Measurements from ENCODE around the gene AP1G2. TPM values are rescaled to one million over a fixed set of nuclear protein-coding genes. Genes with fewer than 3 reads are reported as not detected.

The AP1G2 gene
- total and polyA plus RNA-seq, 8 donors: 39.1 to 531 (median 189) TPM

DNA sequence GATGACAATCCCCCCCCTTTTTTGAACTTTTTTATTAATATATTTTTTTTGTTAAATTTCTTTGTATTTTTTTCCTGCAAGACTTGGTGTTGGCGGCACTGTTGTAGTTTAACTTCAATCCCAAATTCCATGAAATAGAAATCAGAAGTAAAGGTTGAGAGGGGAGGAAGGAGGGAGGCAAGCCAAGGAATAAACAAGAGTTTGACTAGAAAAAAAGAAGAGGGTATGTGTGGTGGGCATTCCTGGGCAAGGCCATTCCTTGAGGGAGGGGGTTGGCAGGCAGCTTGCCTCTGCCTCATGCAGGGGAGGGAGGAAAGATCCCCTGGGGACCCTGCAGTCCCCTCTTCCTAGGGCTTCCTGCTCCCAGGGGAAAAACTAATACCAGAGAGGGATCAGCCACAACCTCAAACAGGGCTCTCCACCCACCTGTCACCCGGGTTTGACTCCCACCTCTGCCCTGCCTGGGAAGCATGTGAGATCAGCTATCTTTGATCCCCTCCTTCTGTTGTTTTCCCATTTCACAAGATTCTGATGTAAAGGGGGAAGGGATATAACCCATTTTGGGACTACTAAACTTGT, 519 bp upstream of the AP1G2 start:
- Histone ChIP-seq H3K36me3 (peaks cover 23 to 31% (median 27%) of the 10 kb centered on the region in 4 donors), H3K27me3 (peaks cover 0 to 24% (median 0%) of the 10 kb centered on the region in 3 donors), H3K4me3 (peak overlapping the region; percentile 65 to 71 (median 68)), H3K9me3 (no peaks in the 10 kb centered on the region), H3K4me1 (peaks cover 18 to 49% (median 30%) of the 10 kb centered on the region in 4 donors), H3K27ac (peak overlapping the region; percentile 79 to 90 (median 83))
- WGBS, 5 donors: 59 to 71% (median 61%) methylated on average over 2 of the region's 2 CpGs
- no peak for TF ChIP-seq POLR2A (IDR thresholded peaks at IDR 0.05)
- TF ChIP-seq EP300 (IDR thresholded peaks at IDR 0.05): no peak
- TF ChIP-seq, protein P1, sequence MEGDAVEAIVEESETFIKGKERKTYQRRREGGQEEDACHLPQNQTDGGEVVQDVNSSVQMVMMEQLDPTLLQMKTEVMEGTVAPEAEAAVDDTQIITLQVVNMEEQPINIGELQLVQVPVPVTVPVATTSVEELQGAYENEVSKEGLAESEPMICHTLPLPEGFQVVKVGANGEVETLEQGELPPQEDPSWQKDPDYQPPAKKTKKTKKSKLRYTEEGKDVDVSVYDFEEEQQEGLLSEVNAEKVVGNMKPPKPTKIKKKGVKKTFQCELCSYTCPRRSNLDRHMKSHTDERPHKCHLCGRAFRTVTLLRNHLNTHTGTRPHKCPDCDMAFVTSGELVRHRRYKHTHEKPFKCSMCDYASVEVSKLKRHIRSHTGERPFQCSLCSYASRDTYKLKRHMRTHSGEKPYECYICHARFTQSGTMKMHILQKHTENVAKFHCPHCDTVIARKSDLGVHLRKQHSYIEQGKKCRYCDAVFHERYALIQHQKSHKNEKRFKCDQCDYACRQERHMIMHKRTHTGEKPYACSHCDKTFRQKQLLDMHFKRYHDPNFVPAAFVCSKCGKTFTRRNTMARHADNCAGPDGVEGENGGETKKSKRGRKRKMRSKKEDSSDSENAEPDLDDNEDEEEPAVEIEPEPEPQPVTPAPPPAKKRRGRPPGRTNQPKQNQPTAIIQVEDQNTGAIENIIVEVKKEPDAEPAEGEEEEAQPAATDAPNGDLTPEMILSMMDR (IDR thresholded peaks at IDR 0.05): no peak
- no peak for TF ChIP-seq POLR2AphosphoS5 (IDR thresholded peaks at IDR 0.05)
- intact Hi-C loops (cut with DNase I; ENCODE audit: low total_unique reads): loop anchor here (10.0 kb wide), 1 partner anchor 243 kb away; the partner anchor contains the start of gene PABPN1
- DNase-seq: peak in 1 of 2 donors; percentile 21

DNA sequence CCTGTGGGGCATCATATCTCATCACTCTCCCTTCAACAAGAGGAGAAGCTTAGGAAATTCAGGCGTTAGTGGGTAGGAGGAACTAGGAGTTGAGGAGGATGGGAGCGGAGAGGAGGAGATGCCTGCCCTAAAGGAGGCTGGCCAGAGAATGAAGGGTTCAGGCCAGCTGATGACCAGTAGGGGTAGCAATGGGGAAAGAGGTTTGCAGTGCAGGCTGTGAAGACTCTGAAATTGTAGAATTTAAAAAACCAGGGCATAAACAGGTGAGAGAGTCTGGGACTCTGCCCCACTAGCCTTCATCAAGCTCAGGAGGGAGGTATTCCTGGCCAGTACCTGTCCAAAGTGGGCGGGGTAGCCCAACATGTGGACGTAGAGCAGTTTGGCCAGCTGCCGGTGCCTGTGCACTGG, 809 bp downstream of the AP1G2 start:
- TF ChIP-seq POLR2A (IDR thresholded peaks at IDR 0.05) (no peak), EP300 (IDR thresholded peaks at IDR 0.05) (no peak), POLR2AphosphoS5 (IDR thresholded peaks at IDR 0.05) (no peak)
- TF ChIP-seq, protein P1 (IDR thresholded peaks at IDR 0.05): no peak
- Histone ChIP-seq H3K4me1 (peaks cover 18 to 48% (median 36%) of the 10 kb centered on the region in 4 donors), H3K27ac (peak overlapping the region; percentile 79 to 90 (median 83)), H3K36me3 (peaks cover 29 to 42% (median 36%) of the 10 kb centered on the region in 4 donors), H3K4me3 (peak overlapping the region; percentile 65 to 71 (median 68)), H3K9me3 (no peaks in the 10 kb centered on the region), H3K27me3 (peaks cover 0 to 11% (median 0%) of the 10 kb centered on the region in 3 donors)
- intact Hi-C loops (cut with DNase I; ENCODE audit: low total_unique reads): loop anchor here (2.0 to 10.0 kb wide), 2 partner anchors 84 to 242 kb away; partner anchors contain the start of gene PABPN1
- 6 to 15% (median 10%) methylated on average over 5 of the region's 5 CpGs for WGBS, 5 donors
- peak in 1 of 2 donors; percentile 85 for DNase-seq

DNA sequence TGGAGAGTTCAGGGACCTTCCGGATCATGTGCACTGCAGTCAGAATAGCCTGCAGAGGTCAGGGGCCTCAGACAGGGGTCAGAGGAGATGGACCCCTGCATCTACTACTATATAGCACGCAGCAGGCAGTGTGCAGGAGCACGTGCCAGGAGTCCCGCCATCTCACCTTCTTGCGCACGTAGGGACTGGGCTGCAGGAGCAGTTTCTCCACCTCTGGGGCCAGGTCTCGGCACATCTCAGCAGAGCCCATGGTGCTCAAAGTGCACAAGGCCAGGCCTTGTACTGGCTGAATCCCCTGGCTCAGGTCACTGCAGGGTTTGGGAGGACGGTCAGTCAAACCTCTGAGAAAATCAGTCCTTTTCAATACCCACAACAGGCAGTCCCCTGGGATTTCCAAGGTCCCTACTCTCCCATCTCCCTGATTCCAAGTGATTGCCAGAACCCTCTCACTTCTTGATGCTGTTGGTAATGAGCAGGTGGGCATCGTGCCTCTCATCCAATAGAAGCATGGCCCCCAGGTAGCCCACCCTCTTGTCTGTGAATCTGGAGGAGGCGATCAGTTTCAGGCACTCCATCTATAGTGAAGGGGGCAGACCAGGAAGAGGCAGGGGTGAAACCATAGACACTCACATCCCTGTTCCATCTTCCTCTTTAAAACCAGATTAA, 1.3 kb downstream of the AP1G2 start:
- H3K4me3 ChIP-seq: peak overlapping the region in 3 of 4 donors; percentile 65 to 71 (median 65)
- intact Hi-C loops (cut with DNase I; ENCODE audit: low total_unique reads): loop anchor here (2.0 to 10.0 kb wide), 2 partner anchors 83 to 241 kb away; partner anchors contain the start of gene PABPN1
- TF ChIP-seq, protein P1 (IDR thresholded peaks at IDR 0.05): no peak
- TF ChIP-seq POLR2AphosphoS5 (IDR thresholded peaks at IDR 0.05) (no peak), POLR2A (IDR thresholded peaks at IDR 0.05) (no peak), EP300 (IDR thresholded peaks at IDR 0.05) (no peak)
- H3K27ac ChIP-seq: peak overlapping the region in 3 of 5 donors; percentile 79 to 90 (median 87)
- H3K27me3 ChIP-seq: peaks cover 0 to 5% (median 0%) of the 10 kb centered on the region in 3 donors
- peaks cover 35 to 47% (median 41%) of the 10 kb centered on the region in 4 donors for H3K36me3 ChIP-seq
- no peaks in the 10 kb centered on the region for H3K9me3 ChIP-seq
- 79 to 94% (median 88%) methylated on average over 5 to 10 of the region's 10 CpGs for WGBS, 5 donors
- DNase-seq: no peak
- H3K4me1 ChIP-seq: peaks cover 18 to 48% (median 36%) of the 10 kb centered on the region in 4 donors

DNA sequence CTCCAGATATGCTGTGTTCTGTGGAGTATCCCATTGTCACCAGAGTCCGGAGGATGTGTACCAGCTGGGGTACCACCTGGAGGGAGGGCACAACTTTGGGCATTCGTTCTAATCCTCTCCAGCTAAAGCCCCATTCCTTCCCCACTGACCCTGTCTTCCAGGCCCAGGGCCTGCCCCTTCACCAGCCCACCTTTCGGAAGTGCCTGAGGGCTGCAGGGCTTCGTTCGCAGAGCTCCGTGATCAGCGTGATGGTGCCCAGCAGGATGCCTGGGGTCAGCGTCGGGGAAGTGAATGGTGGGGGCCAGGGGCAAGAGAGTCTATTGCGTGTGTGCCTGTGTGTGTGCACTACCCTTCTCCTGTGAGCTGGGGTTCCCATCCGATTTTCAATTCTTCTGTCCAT, 2.0 kb downstream of the AP1G2 start:
- peaks cover 36 to 53% (median 47%) of the 10 kb centered on the region in 4 donors for H3K36me3 ChIP-seq

More for the DNA sequence above, 2.0 kb downstream of the AP1G2 start:
- Histone ChIP-seq H3K4me3 (no peak overlapping the region), H3K27me3 (no peaks in the 10 kb centered on the region), H3K27ac (no peak overlapping the region), H3K4me1 (peaks cover 18 to 48% (median 36%) of the 10 kb centered on the region in 4 donors), H3K9me3 (no peaks in the 10 kb centered on the region)
- intact Hi-C loops (cut with DNase I; ENCODE audit: low total_unique reads): loop anchor here (2.0 to 10.0 kb wide), 2 partner anchors 83 to 241 kb away; partner anchors contain the start of gene PABPN1
- 84 to 92% (median 89%) methylated on average over 6 to 11 of the region's 11 CpGs for WGBS, 5 donors
- no peak for TF ChIP-seq EP300 (IDR thresholded peaks at IDR 0.05)
- no peak for TF ChIP-seq POLR2AphosphoS5 (IDR thresholded peaks at IDR 0.05)
- TF ChIP-seq, protein P1 (IDR thresholded peaks at IDR 0.05): no peak
- no peak for TF ChIP-seq POLR2A (IDR thresholded peaks at IDR 0.05)
- DNase-seq: no peak
